H1 (cell line): ENCODE results near the gene ANKLE1. TPM values are rescaled to one million over a fixed set of nuclear protein-coding genes. Genes with fewer than 3 reads are reported as not detected.

Experiments used
- CTCF ChIA-PET: fragments of 300-600 bp; sonication (Branson Sonifier 250); formaldehyde crosslinking; loops from one replicate; lab custom pipeline; 2021; ENCODE audit not compliant: partially characterized antibody; lab: Charles Lee
- POLR2A ChIA-PET: fragments of 300-600 bp; sonication (Branson Sonifier 250); formaldehyde crosslinking; loops from one replicate; lab custom pipeline; 2021; ENCODE audit warnings: inconsistent platforms; ENCODE audit not compliant: partially characterized antibody; lab: Charles Lee
- DNase-seq, 2 experiments: peaks; one replicate each; pipeline versions ENCODE4 v3.0.0 to v3.0.0-alpha.2; 2010 to 2022; ENCODE audit warnings: low spot score in 2 of 2, low read depth in 1 of 2, mixed read lengths in 1 of 2
- FAIRE-seq: peaks from 2 replicates; lab custom pipeline; 2011; peaks lifted over from hg19 to GRCh38; lab: Jason Lieb, UNC
- H2AFZ ChIP-seq: 2 replicates; pipeline ENCODE4 v1.8.1; 2012; ENCODE audit warnings: low read length, inconsistent platforms
- H2AK5ac ChIP-seq: 2 replicates; pipeline ENCODE4 v1.6.1; 2013; ENCODE audit warnings: low read depth, low read length
- H2BK120ac ChIP-seq: replicated peaks from 2 replicates; pipeline ENCODE3; 2013; ENCODE audit warnings: low read depth, low read length, inconsistent platforms
- H2BK12ac ChIP-seq: 2 replicates; pipeline ENCODE4 v1.6.1; 2013; ENCODE audit warnings: low read depth, low read length
- H2BK15ac ChIP-seq: 2 replicates; pipeline ENCODE4 v1.6.1; 2013; ENCODE audit warnings: low read length
- H2BK20ac ChIP-seq: 2 replicates; pipeline ENCODE4 v1.6.1; 2013; ENCODE audit warnings: low read length
- H2BK5ac ChIP-seq: 2 replicates; pipeline ENCODE4 v1.6.1; 2013; ENCODE audit warnings: low read depth, low read length
- H3K14ac ChIP-seq: 2 replicates; pipeline ENCODE4 v1.6.1; 2013; ENCODE audit warnings: inconsistent platforms; ENCODE audit not compliant: insufficient read length
- H3K18ac ChIP-seq: 2 replicates; pipeline ENCODE4 v1.6.1; 2013; ENCODE audit warnings: low read length; ENCODE audit errors: extremely low read depth
- H3K23ac ChIP-seq: 2 replicates; pipeline ENCODE4 v1.6.1; 2013; ENCODE audit warnings: inconsistent platforms; ENCODE audit not compliant: insufficient read length
- H3K23me2 ChIP-seq: 2 replicates; pipeline ENCODE4 v1.6.1; 2013; ENCODE audit warnings: low read depth, low read length
- H3K27ac ChIP-seq: 2 replicates; pipeline ENCODE4 v1.6.1; 2011; ENCODE audit warnings: low read depth, low read length, inconsistent platforms
- H3K27me3 ChIP-seq, 4 experiments: replicated peaks in 1 of 4; 1 replicate in 1 of 4; 2 replicates in 3 of 4; pipeline versions ENCODE4 v1.6.1 to v1.8.1; 2011 to 2013; ENCODE audit warnings: low read length in 3 of 4, mild to moderate bottlenecking in 3 of 4, inconsistent platforms in 2 of 4, mixed read lengths in 2 of 4, moderate library complexity in 1 of 4; ENCODE audit not compliant: control insufficient read depth in 3 of 4, insufficient read depth in 3 of 4; ENCODE audit errors: extremely low read depth in 1 of 4
- H3K36me3 ChIP-seq, 4 experiments: 2 replicates each; pipeline versions ENCODE4 v1.6.1 to v1.8.1; 2011 to 2013; ENCODE audit warnings: mild to moderate bottlenecking in 4 of 4, low read length in 3 of 4, moderate library complexity in 2 of 4, control low read depth in 1 of 4, inconsistent platforms in 1 of 4; ENCODE audit not compliant: insufficient read depth in 4 of 4, control insufficient read depth in 2 of 4
- H3K4ac ChIP-seq: replicated peaks from 2 replicates; pipeline ENCODE3; 2013; ENCODE audit warnings: low read length, low read depth, mixed read lengths, inconsistent platforms; ENCODE audit not compliant: insufficient read length
- H3K4me1 ChIP-seq, 4 experiments: replicated peaks in 1 of 4; 1 replicate in 1 of 4; 2 replicates in 3 of 4; pipeline versions ENCODE4 v1.6.1 to v1.8.1; 2011 to 2013; ENCODE audit warnings: low read length in 3 of 4, inconsistent platforms in 2 of 4, mixed read lengths in 1 of 4; ENCODE audit not compliant: insufficient read depth in 4 of 4, control insufficient read depth in 3 of 4
- H3K4me2 ChIP-seq, 2 experiments: 2 replicates each; pipeline versions ENCODE4 v1.6.1 to v1.8.1; 2011 to 2013; ENCODE audit warnings: low read depth in 2 of 2, low read length in 2 of 2, control low read depth in 1 of 2, inconsistent platforms in 1 of 2, mild to moderate bottlenecking in 1 of 2; ENCODE audit not compliant: insufficient read depth in 1 of 2
- H3K4me3 ChIP-seq, 4 experiments: fragments of 200-600, 300-600 bp in 1 of 4; sonication (generic), shearing (Covaris generic), sonication (Bioruptor Twin) in 1 of 4; 2 replicates each; pipeline versions ENCODE4 v1.5.1 to v1.8.1; 2011 to 2016; ENCODE audit warnings: low read length in 4 of 4, low read depth in 3 of 4, control low read depth in 2 of 4, inconsistent platforms in 2 of 4, mild to moderate bottlenecking in 2 of 4, mixed read lengths in 1 of 4, moderate library complexity in 1 of 4; ENCODE audit not compliant: insufficient read depth in 2 of 4; ENCODE audit errors: extremely low read depth in 1 of 4
- H3K56ac ChIP-seq: replicated peaks from 2 replicates; pipeline ENCODE3; 2013; ENCODE audit warnings: low read depth, mild to moderate bottlenecking, mixed read lengths, low read length, inconsistent platforms; ENCODE audit not compliant: insufficient read length
- H3K79me1 ChIP-seq: 2 replicates; pipeline ENCODE4 v1.6.1; 2013; ENCODE audit warnings: low read depth, low read length, control low read depth
- H3K79me2 ChIP-seq, 2 experiments: 2 replicates each; pipeline versions ENCODE4 v1.6.1 to v1.8.1; 2012 to 2013; ENCODE audit warnings: low read length in 2 of 2, mild to moderate bottlenecking in 2 of 2, inconsistent platforms in 1 of 2; ENCODE audit not compliant: insufficient read depth in 2 of 2, control insufficient read depth in 1 of 2
- H3K9ac ChIP-seq, 4 experiments: replicated peaks in 1 of 4; 1 replicate in 1 of 4; 2 replicates in 3 of 4; pipeline versions ENCODE4 v1.6.1 to v1.8.1; 2011 to 2013; ENCODE audit warnings: low read depth in 3 of 4, low read length in 3 of 4, control low read depth in 2 of 4, mild to moderate bottlenecking in 2 of 4, moderate library complexity in 2 of 4, inconsistent platforms in 1 of 4; ENCODE audit errors: extremely low read depth in 1 of 4
- H3K9me3 ChIP-seq, 2 experiments: 2 replicates each; pipeline versions ENCODE4 v1.6.1 to v1.8.1; 2012 to 2013; ENCODE audit warnings: mild to moderate bottlenecking in 2 of 2, moderate library complexity in 2 of 2, control low read depth in 1 of 2, inconsistent platforms in 1 of 2, low read depth in 1 of 2, low read length in 1 of 2, mixed read lengths in 1 of 2; ENCODE audit not compliant: insufficient read depth in 2 of 2
- H4K20me1 ChIP-seq, 2 experiments: replicated peaks in 1 of 2; 2 replicates each; pipeline versions ENCODE3 to v1.8.1; 2011 to 2013; ENCODE audit warnings: inconsistent platforms in 2 of 2, low read length in 2 of 2, mild to moderate bottlenecking in 1 of 2; ENCODE audit not compliant: insufficient read depth in 2 of 2, control insufficient read depth in 1 of 2
- H4K5ac ChIP-seq: 2 replicates; pipeline ENCODE4 v1.6.1; 2013; ENCODE audit warnings: low read length, low read depth, mixed read lengths, inconsistent platforms; ENCODE audit not compliant: insufficient read length
- H4K8ac ChIP-seq: 2 replicates; pipeline ENCODE4 v1.8.0; 2013; ENCODE audit warnings: mild to moderate bottlenecking, moderate library complexity, low read length, inconsistent platforms; ENCODE audit not compliant: insufficient read depth; ENCODE audit errors: extremely low read depth
- H4K91ac ChIP-seq: replicated peaks from 2 replicates; pipeline ENCODE3; 2013; ENCODE audit warnings: low read length, mixed read lengths, inconsistent platforms; ENCODE audit not compliant: insufficient read length
- CHD1 ChIP-seq: IDR thresholded peaks from 2 replicates; pipeline ENCODE4 v1.6.1; 2012; ENCODE audit warnings: low read depth, low read length, improper control_type of control experiment
- CTCF ChIP-seq, 3 experiments: IDR thresholded peaks; 1 replicate in 2 of 3; 2 replicates in 1 of 3; pipeline versions ENCODE4 v1.5.1 to v1.6.1; 2011; ENCODE audit warnings: low read length in 3 of 3, mild to moderate bottlenecking in 3 of 3, inconsistent platforms in 2 of 3, low read depth in 1 of 3, moderate library complexity in 1 of 3; ENCODE audit not compliant: insufficient read depth in 1 of 3; ENCODE audit errors: control extremely low read depth in 1 of 3
- GABPA ChIP-seq: IDR thresholded peaks from 2 replicates; pipeline ENCODE4 v1.6.1; 2011; ENCODE audit warnings: mild to moderate bottlenecking, low read length, moderate library complexity, borderline replicate concordance; ENCODE audit not compliant: insufficient read depth
- HDAC2 ChIP-seq, 2 experiments: fragments of 300-600 bp in 1 of 2; sonication (generic) in 1 of 2; IDR thresholded peaks; 2 replicates each; pipeline ENCODE4 v1.6.1; 2011 to 2012; ENCODE audit warnings: low read depth in 2 of 2, low read length in 2 of 2, mild to moderate bottlenecking in 2 of 2, moderate library complexity in 2 of 2, borderline replicate concordance in 1 of 2, inconsistent platforms in 1 of 2
- SUZ12 ChIP-seq: fragments of 200-600 bp; sonication (generic); IDR thresholded peaks from 2 replicates; pipeline ENCODE4 v1.6.1; 2012; ENCODE audit warnings: mild to moderate bottlenecking, inconsistent platforms, low read length, moderate library complexity, mixed read lengths
- TEAD4 ChIP-seq: IDR thresholded peaks from 2 replicates; pipeline ENCODE4 v1.6.1; 2012; ENCODE audit warnings: low read depth, low read length, inconsistent platforms, mixed read lengths
- WGBS, 2 experiments: shearing (Covaris generic) in 1 of 2; methylation state at CpG; one replicate each; pipeline versions ENCODE4 v1.1.6 to v1.1.7; 2013 to 2015; ENCODE audit warnings: low lambda C conversion rate in 2 of 2, mixed read lengths in 2 of 2, inconsistent platforms in 1 of 2, low coverage in 1 of 2, missing lambda C conversion rate in 1 of 2; ENCODE audit not compliant: insufficient replicate concordance in 2 of 2, insufficient coverage in 1 of 2, insufficient read length in 1 of 2; ENCODE audit errors: extremely low coverage in 1 of 2, missing lambda C conversion rate in 1 of 2; 5-methylcytosine and 5-hydroxymethylcytosine counted together
- polyA plus RNA-seq, 7 experiments: library from polyadenylated mRNA; depleted of rRNA in 3 of 7; stranded (reverse) in 5 of 7; unstranded in 2 of 7; fragments of >200 nt in 5 of 7; fragments of 200-250 nt in 2 of 7; gene quantifications; 1 replicate in 5 of 7; 2 replicates in 1 of 7; 4 replicates in 1 of 7; pipeline versions ENCODE4 v1.2.1 to v1.2.3, GENCODE V29; 2011 to 2013; ENCODE audit warnings: missing spikeins in 2 of 7, mixed read lengths in 2 of 7
- total RNA-seq: library from RNA; stranded (reverse); fragmentation: NEBNext Ultra II Directional; extraction: Animal tissue kit (Norgen Biotek cat#: 25700); gene quantifications from 2 replicates; pipeline ENCODE4 v1.2.1, GENCODE V29; 2021

The ANKLE1 gene
- total and polyA plus RNA-seq, 2 of the 8 experiments (the other 6 are each of a cell fraction or from before 2014, with no cell fraction given), result 6.1 to 9.6 TPM

- no peak overlapping the region for H2BK20ac ChIP-seq
- ChIA-PET POLR2A (interaction anchor here (0.8 to 4.8 kb wide), 11 partner anchors 12 to 100 kb away, joined by 3 to 67 read pairs (median 5); partner anchors contain the start of genes ABHD8, ANO8, BABAM1 and DDA1), CTCF (interaction anchor here (0.7 to 2.5 kb wide), 7 partner anchors 11 to 93 kb away, joined by 3 to 29 read pairs (median 6); partner anchors contain the start of genes ABHD8, ANKLE1, DDA1 and MRPL34)
- peak overlapping the region; percentile 37 to 49 for H3K4me2 ChIP-seq
- no peak overlapping the region for H4K8ac ChIP-seq
- H2BK5ac ChIP-seq, result no peak overlapping the region
- H4K91ac ChIP-seq, result no peak overlapping the region
- H3K23me2 ChIP-seq, result peaks cover 5% of the 10 kb centered on the region; the same call in 1 of the 2 replicates
- peaks cover 0 to 13% (median 6%) of the 10 kb centered on the region in 4 experiments; a peak in 4 of 8 replicates for H3K36me3 ChIP-seq
- H3K9me3 ChIP-seq, result peaks cover 0 to 3% of the 10 kb centered on the region in 2 experiments; a peak in 1 of 4 replicates
- H2AK5ac ChIP-seq, result no peak overlapping the region
- no peak overlapping the region for H2BK15ac ChIP-seq
- no peak overlapping the region for H2BK12ac ChIP-seq
- H4K20me1 ChIP-seq, result peaks cover 0 to 8% of the 10 kb centered on the region in 2 experiments
- H2BK120ac ChIP-seq, result no peak overlapping the region
- H3K9ac ChIP-seq, result no peak overlapping the region
- no peak overlapping the region for H3K23ac ChIP-seq
- TF ChIP-seq TEAD4 (no peak), GABPA (no peak), CTCF (IDR thresholded peaks at IDR 0.05; ENCODE audit: control extremely low read depth in 1 of 3, insufficient read depth in 1 of 3, low read depth in 1 of 3, low read length in 3 of 3) (no peak), SUZ12 (no peak), CHD1 (no peak), HDAC2 (IDR thresholded peaks at IDR 0.05; ENCODE audit: borderline replicate concordance in 1 of 2, low read depth in 2 of 2, low read length in 2 of 2) (no peak)
- TF ChIP-seq, all 59 proteins: peak for 0
- Histone ChIP-seq H4K5ac (no peak overlapping the region), H3K79me1 (peaks cover 7% of the 10 kb centered on the region), H3K79me2 (peaks cover 0 to 6% of the 10 kb centered on the region in 2 experiments; a peak in 1 of 4 replicates), H3K4ac (no peak overlapping the region), H3K27me3 (no peaks in the 10 kb centered on the region), H3K27ac (no peak overlapping the region), H3K14ac (no peak overlapping the region), H3K56ac (no peak overlapping the region), H3K4me1 (peaks cover 0 to 5% (median 4%) of the 10 kb centered on the region in 4 experiments; a peak in 5 of 7 replicates), H3K4me3 (peak overlapping the region in 1 of 4 experiments; percentile 67; a peak in 2 of 8 replicates), H3K18ac (no peak overlapping the region), H2AFZ (no peak overlapping the region)
- no peak for FAIRE-seq
- 90% methylated on average over 14 of the region's 14 CpGs; no CpG with 5 or more reads in 1 of the 2 experiments for WGBS, 2 experiments
- no peak for DNase-seq
Measured at GRCh38 chr19:17293605-17294004, 11.9 kb downstream of the ANKLE1 start.
